Stimulated activated naive CD8-positive, alpha-beta T cell treated with anti-CD3 and anti-CD28 coated beads, Interleukin-15, Interleukin-2, amounts not matched to agents 100 U/mL and 50 U/mL, for 24 hours (primary cell): Measurements from ENCODE around the gene CABP7.

Source experiments
- ATAC-seq: fragments of 150-1000 bp; cut with Tn5 transposase; one replicate; pipeline ENCODE4 v1.10.0; 2021
- DNase-seq: peaks from one replicate; pipeline ENCODE4 v3.0.0; 2021

CABP7 gene

GRCh38 chr22:29780220-29780619 lies 60.4 kb downstream of the CABP7 start:
- no peak for DNase-seq
- ATAC-seq = no peak

- DNase-seq = no peak
- no peak for ATAC-seq
Observed at GRCh38 chr22:29780748-29781676, 61.2 kb downstream of the CABP7 start.
